ENCODE data around the gene TMEM175. TPM values are rescaled to one million over a fixed set of nuclear protein-coding genes. Genes with fewer than 3 reads are reported as not detected.

TMEM175 gene
- total RNA-seq, 1 donor from 2014 or later, result 28.0 TPM

- DNase-seq (ENCODE audit: low spot score in 2 of 2, unreplicated experiment in 2 of 2), result no peak
- peaks cover 21% of the 10 kb centered on the region for H3K4me1 Mint-ChIP-seq
- H3K36me3 Mint-ChIP-seq, result peaks cover 11% of the 10 kb centered on the region
- no peak overlapping the region for H3K4me3 Mint-ChIP-seq
- no peaks in the 10 kb centered on the region for H3K9me3 Mint-ChIP-seq
- TF ChIP-seq, protein P1, sequence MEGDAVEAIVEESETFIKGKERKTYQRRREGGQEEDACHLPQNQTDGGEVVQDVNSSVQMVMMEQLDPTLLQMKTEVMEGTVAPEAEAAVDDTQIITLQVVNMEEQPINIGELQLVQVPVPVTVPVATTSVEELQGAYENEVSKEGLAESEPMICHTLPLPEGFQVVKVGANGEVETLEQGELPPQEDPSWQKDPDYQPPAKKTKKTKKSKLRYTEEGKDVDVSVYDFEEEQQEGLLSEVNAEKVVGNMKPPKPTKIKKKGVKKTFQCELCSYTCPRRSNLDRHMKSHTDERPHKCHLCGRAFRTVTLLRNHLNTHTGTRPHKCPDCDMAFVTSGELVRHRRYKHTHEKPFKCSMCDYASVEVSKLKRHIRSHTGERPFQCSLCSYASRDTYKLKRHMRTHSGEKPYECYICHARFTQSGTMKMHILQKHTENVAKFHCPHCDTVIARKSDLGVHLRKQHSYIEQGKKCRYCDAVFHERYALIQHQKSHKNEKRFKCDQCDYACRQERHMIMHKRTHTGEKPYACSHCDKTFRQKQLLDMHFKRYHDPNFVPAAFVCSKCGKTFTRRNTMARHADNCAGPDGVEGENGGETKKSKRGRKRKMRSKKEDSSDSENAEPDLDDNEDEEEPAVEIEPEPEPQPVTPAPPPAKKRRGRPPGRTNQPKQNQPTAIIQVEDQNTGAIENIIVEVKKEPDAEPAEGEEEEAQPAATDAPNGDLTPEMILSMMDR (IDR thresholded peaks at IDR 0.05; ENCODE audit: unreplicated experiment), result no peak
- H3K27me3 Mint-ChIP-seq (ENCODE audit: low read depth), result no peaks in the 10 kb centered on the region
- no peak overlapping the region for H3K27ac Mint-ChIP-seq
Observed at GRCh38 chr4:910366-911091, 21.7 kb upstream of the TMEM175 start.

GRCh38 chr4:911221-911751, 21.0 kb upstream of the TMEM175 start:
- no peak for DNase-seq (ENCODE audit: low spot score in 2 of 2, unreplicated experiment in 2 of 2)
- peaks cover 25% of the 10 kb centered on the region for H3K4me1 Mint-ChIP-seq
- H3K27me3 Mint-ChIP-seq (ENCODE audit: low read depth), result no peaks in the 10 kb centered on the region
- peaks cover 11% of the 10 kb centered on the region for H3K36me3 Mint-ChIP-seq
- TF ChIP-seq, protein P1 (IDR thresholded peaks at IDR 0.05; ENCODE audit: unreplicated experiment), result no peak
- no peak overlapping the region for H3K4me3 Mint-ChIP-seq
- no peaks in the 10 kb centered on the region for H3K9me3 Mint-ChIP-seq
- H3K27ac Mint-ChIP-seq, result no peak overlapping the region

DNA sequence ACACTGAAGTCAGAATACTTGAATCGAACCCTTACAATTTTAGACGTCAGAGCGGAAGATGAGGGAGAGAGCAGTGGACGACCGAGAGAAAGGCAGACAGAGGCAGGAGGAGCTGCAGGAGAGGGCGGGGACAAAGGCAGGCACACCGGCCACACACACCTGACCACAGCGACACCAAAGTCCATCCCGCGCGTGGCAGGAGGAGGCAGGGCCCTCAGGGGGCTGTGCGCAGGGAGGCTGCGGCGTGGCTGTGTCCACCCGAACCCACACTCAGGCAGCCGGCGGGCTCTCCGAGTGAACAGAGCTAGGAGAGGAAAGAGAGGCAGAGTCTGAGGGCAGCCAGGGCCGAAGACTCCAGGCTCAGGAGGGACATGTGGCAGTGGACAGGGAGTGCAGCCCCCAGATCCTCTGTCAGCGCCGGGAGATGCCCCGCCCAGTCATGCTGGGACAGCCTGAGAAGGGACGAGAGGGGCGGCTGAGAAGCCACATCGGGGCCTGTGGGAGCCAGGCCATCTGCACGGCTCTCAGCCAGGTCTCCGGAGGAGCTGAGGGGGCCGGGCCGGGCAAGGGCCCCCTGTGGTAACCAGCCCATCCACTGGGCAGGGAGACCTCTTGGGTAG, 20.3 kb upstream of the TMEM175 start:
- H3K9me3 Mint-ChIP-seq, result peaks cover 5% of the 10 kb centered on the region
- no peaks in the 10 kb centered on the region for H3K27me3 Mint-ChIP-seq (ENCODE audit: low read depth)
- no peak overlapping the region for H3K4me3 Mint-ChIP-seq
- peaks cover 19% of the 10 kb centered on the region for H3K4me1 Mint-ChIP-seq
- DNase-seq (ENCODE audit: low spot score in 2 of 2, unreplicated experiment in 2 of 2), result no peak
- H3K27ac Mint-ChIP-seq, result no peak overlapping the region
- TF ChIP-seq, protein P1 (IDR thresholded peaks at IDR 0.05; ENCODE audit: unreplicated experiment), result no peak
- peaks cover 11% of the 10 kb centered on the region for H3K36me3 Mint-ChIP-seq

- Mint-ChIP-seq H3K9me3 (peaks cover 11% of the 10 kb centered on the region), H3K27me3 (ENCODE audit: low read depth) (no peaks in the 10 kb centered on the region), H3K27ac (no peak overlapping the region)
Observed at GRCh38 chr4:912548-913279, 19.5 kb upstream of the TMEM175 start.

DNA sequence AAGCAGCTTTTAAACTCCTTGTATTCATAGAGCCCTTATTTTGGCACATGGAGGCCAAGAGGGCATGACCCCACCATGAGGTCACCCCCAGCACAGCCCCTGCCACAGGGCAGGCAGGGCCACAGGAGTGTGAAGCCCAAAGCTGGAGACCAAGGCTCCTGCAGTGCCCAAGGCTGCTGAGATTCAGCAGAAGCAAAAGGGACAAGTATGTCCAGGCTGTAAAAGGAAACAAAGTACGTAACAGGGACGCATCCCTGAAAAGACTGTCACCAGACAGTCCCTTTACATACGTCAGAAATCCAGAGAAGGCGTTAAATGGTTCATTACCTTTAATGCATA, 19.0 kb upstream of the TMEM175 start:
- DNase-seq (ENCODE audit: low spot score in 2 of 2, unreplicated experiment in 2 of 2), result no peak
- no peak overlapping the region for H3K4me3 Mint-ChIP-seq
- peaks cover 10% of the 10 kb centered on the region for H3K4me1 Mint-ChIP-seq
- no peak overlapping the region for H3K27ac Mint-ChIP-seq
- H3K9me3 Mint-ChIP-seq, result peaks cover 16% of the 10 kb centered on the region
- no peaks in the 10 kb centered on the region for H3K27me3 Mint-ChIP-seq (ENCODE audit: low read depth)
- TF ChIP-seq, protein P1 (IDR thresholded peaks at IDR 0.05; ENCODE audit: unreplicated experiment), result no peak
- H3K36me3 Mint-ChIP-seq, result peaks cover 21% of the 10 kb centered on the region

More at GRCh38 chr4:912548-913279, 19.5 kb upstream of the TMEM175 start:
- TF ChIP-seq, protein P1 (IDR thresholded peaks at IDR 0.05; ENCODE audit: unreplicated experiment), result no peak
- Mint-ChIP-seq H3K4me1 (peaks cover 15% of the 10 kb centered on the region), H3K36me3 (peaks cover 16% of the 10 kb centered on the region), H3K4me3 (no peak overlapping the region)
- no peak for DNase-seq (ENCODE audit: low spot score in 2 of 2, unreplicated experiment in 2 of 2)

Measured in mesothelial cell of epicardium (in vitro differentiated cells).